Fibroblast of pulmonary artery (primary cell): ENCODE data around the gene DPP6.

Experiments used
- DNase-seq: peaks from one replicate; pipeline ENCODE4 v3.0.0-alpha.2; 2010; ENCODE audit warnings: low read depth
- H3K4me3 ChIP-seq: replicated peaks from 2 replicates; pipeline ENCODE4 v1.5.1; 2011; ENCODE audit warnings: low read depth, mild to moderate bottlenecking, control low read depth, low read length, moderate library complexity
- CTCF ChIP-seq: IDR thresholded peaks from 2 replicates; pipeline ENCODE4 v1.5.1; 2011; ENCODE audit warnings: mild to moderate bottlenecking, control low read depth, low read length, inconsistent platforms; ENCODE audit errors: missing control alignments

Gene DPP6

GRCh38 chr7:154909241-154910105, 857.3 kb downstream of the DPP6 start:
- H3K4me3 ChIP-seq: no peak overlapping the region
- DNase-seq: no peak
- TF ChIP-seq CTCF: no peak

GRCh38 chr7:154910125-154910524, 857.9 kb downstream of the DPP6 start:
- TF ChIP-seq CTCF: no peak
- H3K4me3 ChIP-seq: no peak overlapping the region
- DNase-seq: no peak

GRCh38 chr7:154910977-154911376, 858.8 kb downstream of the DPP6 start:
- no peak for DNase-seq
- no peak for TF ChIP-seq CTCF
- H3K4me3 ChIP-seq: no peak overlapping the region

GRCh38 chr7:154911411-154911810, 859.2 kb downstream of the DPP6 start:
- DNase-seq: no peak
- no peak overlapping the region for H3K4me3 ChIP-seq

GRCh38 chr7:154911862-154912455, 859.8 kb downstream of the DPP6 start:
- no peak for TF ChIP-seq CTCF
- no peak for DNase-seq
- H3K4me3 ChIP-seq: no peak overlapping the region

More at GRCh38 chr7:154911411-154911810, 859.2 kb downstream of the DPP6 start:
- TF ChIP-seq CTCF: no peak

GRCh38 chr7:154912871-154913637, 860.9 kb downstream of the DPP6 start:
- no peak for TF ChIP-seq CTCF
- no peak for DNase-seq
- H3K4me3 ChIP-seq: no peak overlapping the region
